A549 (cell line): ENCODE measurements around the gene ACAP1. TPM values are rescaled to one million over a fixed set of nuclear protein-coding genes. Genes with fewer than 3 reads are reported as not detected.

Experiments
- ATAC-seq, 2 experiments: fragments of 200-7000 bp in 1 of 2; fragments of >200 bp in 1 of 2; cut with Nextera tagmentation in 1 of 2; cut with Tn5 transposase in 1 of 2; 3 replicates each; pipeline versions ENCODE4 v1.8.0 to v1.9.1; 2018 to 2020; ENCODE audit warnings: mild to moderate bottlenecking in 1 of 2, moderate library complexity in 1 of 2
- CTCF ChIA-PET: fragments of 300-600 bp; sonication (Branson Sonifier 250); formaldehyde crosslinking; extraction: SDS; loops from one replicate; lab custom pipeline; 2021; ENCODE audit warnings: antibody characterized with exemption, inconsistent platforms; lab: Yijun Ruan, JAX
- POLR2A ChIA-PET: fragments of 350-600 bp; formaldehyde crosslinking; extraction: SDS; loops from one replicate; lab custom pipeline; 2021; ENCODE audit warnings: antibody characterized with exemption, inconsistent platforms; lab: Yijun Ruan, JAX
- DNase-seq, 2 experiments: peaks; one replicate each; pipeline versions ENCODE4 v3.0.0 to v3.0.0-alpha.2; 2011 to 2016; ENCODE audit warnings: low read depth in 1 of 2, low spot score in 1 of 2
- FAIRE-seq: peaks from 2 replicates; lab custom pipeline; 2011; peaks lifted over from hg19 to GRCh38; lab: Jason Lieb, UNC
- H3K27ac ChIP-seq, 2 experiments: fragments of >200 bp; sonication (Bioruptor Twin); formaldehyde crosslinking; 3 replicates each; pipeline ENCODE4 v1.5.1; 2016 to 2017
- H3K4me1 ChIP-seq: fragments of >200 bp; sonication (Bioruptor Twin); formaldehyde crosslinking; 3 replicates; pipeline ENCODE4 v1.6.1; 2016
- H3K4me2 ChIP-seq: fragments of >200 bp; sonication (Bioruptor Twin); formaldehyde crosslinking; 3 replicates; pipeline ENCODE4 v1.6.1; 2016
- H3K4me3 ChIP-seq: fragments of >200 bp; sonication (Bioruptor Twin); formaldehyde crosslinking; 3 replicates; pipeline ENCODE4 v1.5.1; 2016
- H3K9me3 ChIP-seq: fragments of >200 bp; sonication (Bioruptor Twin); formaldehyde crosslinking; 3 replicates; pipeline ENCODE4 v1.6.1; 2016
- BHLHE40 ChIP-seq: IDR thresholded peaks from 2 replicates; pipeline ENCODE4 v1.6.1; 2012; ENCODE audit warnings: low read depth, low read length, inconsistent platforms
- CBX8 ChIP-seq: fragments of 200-600 bp; sonication (generic); IDR thresholded peaks from 2 replicates; pipeline ENCODE4 v1.6.1; 2016
- E2F6 ChIP-seq: IDR thresholded peaks from 2 replicates; pipeline ENCODE4 v1.6.1; 2012; ENCODE audit warnings: low read depth, borderline replicate concordance
- EHMT2 ChIP-seq: fragments of 200-600 bp; sonication (generic); IDR thresholded peaks from 2 replicates; pipeline ENCODE4 v1.6.1; 2016; ENCODE audit warnings: antibody characterized with exemption, low read depth, mild to moderate bottlenecking, moderate library complexity
- EP300 ChIP-seq, 2 experiments: fragments of >200 bp; sonication (Bioruptor Twin); formaldehyde crosslinking; IDR thresholded peaks; 2 replicates in 1 of 2; 3 replicates in 1 of 2; pipeline ENCODE4 v1.6.1; 2016 to 2017
- FOSB ChIP-seq: fragments of 250-450 bp; sonication (Bioruptor Pico); IDR thresholded peaks from 2 replicates; pipeline ENCODE4 v1.5.0; 2020; ENCODE audit warnings: mild to moderate bottlenecking, moderate library complexity
- FOXS1 ChIP-seq: fragments of 250-450 bp; sonication (Bioruptor Pico); IDR thresholded peaks from 2 replicates; pipeline ENCODE4 v1.5.0; 2020; ENCODE audit warnings: mild to moderate bottlenecking, moderate library complexity
- HDAC2 ChIP-seq: fragments of 200-600 bp; sonication (generic); IDR thresholded peaks from 2 replicates; pipeline ENCODE4 v1.6.1; 2016
- HEYL ChIP-seq: fragments of 250-450 bp; sonication (Bioruptor Pico); IDR thresholded peaks from 2 replicates; pipeline ENCODE4 v1.8.0; 2021; ENCODE audit warnings: mild to moderate bottlenecking, moderate library complexity
- HOXA7 ChIP-seq: fragments of 250-450 bp; sonication (Bioruptor Pico); IDR thresholded peaks from 2 replicates; pipeline ENCODE4 v1.5.0; 2020; ENCODE audit warnings: mild to moderate bottlenecking, moderate library complexity
- HOXB13 ChIP-seq: fragments of 250-450 bp; sonication (Bioruptor Pico); IDR thresholded peaks from 2 replicates; pipeline ENCODE4 v1.5.0; 2020; ENCODE audit warnings: low read depth, mild to moderate bottlenecking, moderate library complexity
- HOXB5 ChIP-seq: fragments of 250-450 bp; sonication (Bioruptor Pico); IDR thresholded peaks from 2 replicates; pipeline ENCODE4 v1.5.0; 2020; ENCODE audit warnings: mild to moderate bottlenecking, moderate library complexity
- JUN ChIP-seq, 2 experiments: fragments of >200 bp; sonication (Bioruptor Twin); formaldehyde crosslinking; IDR thresholded peaks; 2 replicates in 1 of 2; 3 replicates in 1 of 2; pipeline ENCODE4 v1.6.1; 2016 to 2017
- KDM1A ChIP-seq: fragments of 200-600 bp; sonication (generic); IDR thresholded peaks from 2 replicates; pipeline ENCODE4 v1.6.1; 2016; ENCODE audit warnings: low read depth, mild to moderate bottlenecking
- KDM5A ChIP-seq: fragments of 200-600 bp; sonication (generic); IDR thresholded peaks from 2 replicates; pipeline ENCODE4 v1.6.1; 2016; ENCODE audit warnings: antibody characterized with exemption, mild to moderate bottlenecking
- MAFK ChIP-seq: fragments of 450-650 bp; IDR thresholded peaks from 2 replicates; pipeline ENCODE4 v1.6.1; 2014; ENCODE audit not compliant: partially characterized antibody
- MAZ ChIP-seq: fragments of 150-350 bp; IDR thresholded peaks from 2 replicates; pipeline ENCODE4 v1.6.1; 2014; ENCODE audit warnings: antibody characterized with exemption, low read depth, low read length, borderline replicate concordance
- NFE2L2 ChIP-seq: fragments of 150-350 bp; conservative IDR thresholded peaks from 2 replicates; pipeline ENCODE4 v1.6.1; 2014; ENCODE audit warnings: low read length
- NPAS2 ChIP-seq: fragments of 250-450 bp; sonication (Bioruptor Pico); IDR thresholded peaks from 2 replicates; pipeline ENCODE4 v1.8.0; 2022; ENCODE audit warnings: mild to moderate bottlenecking, moderate library complexity, borderline replicate concordance
- NR3C1 ChIP-seq: fragments of >200 bp; sonication (Bioruptor Twin); formaldehyde crosslinking; IDR thresholded peaks from 3 replicates; pipeline ENCODE4 v1.6.1; 2017
- PHF8 ChIP-seq: fragments of 200-600 bp; sonication (generic); IDR thresholded peaks from 2 replicates; pipeline ENCODE4 v1.6.1; 2016; ENCODE audit warnings: low read depth, mild to moderate bottlenecking, antibody characterized with exemption, moderate library complexity, borderline replicate concordance
- POLR2A ChIP-seq: IDR thresholded peaks from 2 replicates; pipeline ENCODE4 v1.6.1; 2012; ENCODE audit warnings: mild to moderate bottlenecking, low read length
- POLR2AphosphoS2 ChIP-seq: conservative IDR thresholded peaks from 2 replicates; pipeline ENCODE4 v1.6.1; 2012; ENCODE audit warnings: low read length, improper control_type of control experiment, inconsistent platforms
- RAD21 ChIP-seq, 2 experiments: fragments of >200 bp in 1 of 2; sonication (Bioruptor Twin) in 1 of 2; formaldehyde crosslinking in 1 of 2; IDR thresholded peaks in 1 of 2; conservative IDR thresholded peaks in 1 of 2; 2 replicates in 1 of 2; 3 replicates in 1 of 2; pipeline ENCODE4 v1.6.1; 2012 to 2018; ENCODE audit warnings: inconsistent platforms in 1 of 2
- RCOR1 ChIP-seq: fragments of 150-350 bp; IDR thresholded peaks from 2 replicates; pipeline ENCODE4 v1.6.1; 2014; ENCODE audit warnings: antibody characterized with exemption, low read length, low read depth
- RFX5 ChIP-seq: fragments of 450-650 bp; IDR thresholded peaks from 2 replicates; pipeline ENCODE4 v1.7.1; 2014; ENCODE audit warnings: antibody characterized with exemption, mild to moderate bottlenecking, moderate library complexity
- RNF2 ChIP-seq: fragments of 200-600 bp; sonication (generic); IDR thresholded peaks from 2 replicates; pipeline ENCODE4 v1.6.1; 2016; ENCODE audit warnings: low read depth, mild to moderate bottlenecking, antibody characterized with exemption, moderate library complexity, borderline replicate concordance
- SMC3 ChIP-seq: fragments of >200 bp; sonication (Bioruptor Twin); formaldehyde crosslinking; IDR thresholded peaks from 3 replicates; pipeline ENCODE4 v1.6.1; 2018; ENCODE audit warnings: inconsistent platforms
- TFCP2L1 ChIP-seq: fragments of 250-450 bp; sonication (Bioruptor Pico); IDR thresholded peaks from 2 replicates; pipeline ENCODE4 v1.5.0; 2021; ENCODE audit warnings: mild to moderate bottlenecking
- TP53 ChIP-seq: fragments of 250-450 bp; sonication (Bioruptor Pico); IDR thresholded peaks from 2 replicates; pipeline ENCODE4 v1.5.0; 2021; ENCODE audit warnings: mild to moderate bottlenecking, moderate library complexity
- ZC3H11A ChIP-seq: fragments of 450-650 bp; IDR thresholded peaks from 2 replicates; pipeline ENCODE4 v1.6.1; 2014; ENCODE audit warnings: antibody characterized with exemption, mild to moderate bottlenecking
- ZFP36 ChIP-seq: fragments of 450-650 bp; IDR thresholded peaks from 2 replicates; pipeline ENCODE4 v1.6.1; 2014; ENCODE audit warnings: borderline replicate concordance; ENCODE audit not compliant: partially characterized antibody
- ZNF302 ChIP-seq: fragments of 250-450 bp; sonication (Bioruptor Pico); IDR thresholded peaks from 2 replicates; pipeline ENCODE4 v1.9.0; 2021; ENCODE audit warnings: inconsistent platforms, mild to moderate bottlenecking, moderate library complexity
- WGBS: methylation state at CpG from one replicate; pipeline ENCODE4 v1.1.6; 2017; ENCODE audit errors: missing lambda C conversion rate; 5-methylcytosine and 5-hydroxymethylcytosine counted together
- polyA plus RNA-seq, 4 experiments: library from polyadenylated mRNA; depleted of rRNA in 3 of 4; stranded (reverse); fragments of >200 nt; fragmentation: RNase III in 1 of 4; extraction: RNeasy Plus Mini Kit Qiagen cat#74134 plus additional on column Dnase treatment in 1 of 4; gene quantifications; 2 replicates in 3 of 4; 3 replicates in 1 of 4; pipeline ENCODE4 v1.2.3, GENCODE V29; 2011 to 2017
- TF ChIP-seq, protein P1 (sequence below): fragments of 450-650 bp; IDR thresholded peaks from 2 replicates; pipeline ENCODE4 v1.6.1; 2014; ENCODE audit warnings: antibody characterized with exemption
- TF ChIP-seq, protein P2 (sequence below): fragments of 200-600 bp; sonication (generic); IDR thresholded peaks from 2 replicates; pipeline ENCODE4 v1.6.1; 2016; ENCODE audit warnings: antibody characterized with exemption, mild to moderate bottlenecking, moderate library complexity

The ACAP1 gene
- polyA plus RNA-seq, 2 of the 4 experiments (the other 2 are of a cell fraction), result 0.41 to 1.3 TPM

DNA sequence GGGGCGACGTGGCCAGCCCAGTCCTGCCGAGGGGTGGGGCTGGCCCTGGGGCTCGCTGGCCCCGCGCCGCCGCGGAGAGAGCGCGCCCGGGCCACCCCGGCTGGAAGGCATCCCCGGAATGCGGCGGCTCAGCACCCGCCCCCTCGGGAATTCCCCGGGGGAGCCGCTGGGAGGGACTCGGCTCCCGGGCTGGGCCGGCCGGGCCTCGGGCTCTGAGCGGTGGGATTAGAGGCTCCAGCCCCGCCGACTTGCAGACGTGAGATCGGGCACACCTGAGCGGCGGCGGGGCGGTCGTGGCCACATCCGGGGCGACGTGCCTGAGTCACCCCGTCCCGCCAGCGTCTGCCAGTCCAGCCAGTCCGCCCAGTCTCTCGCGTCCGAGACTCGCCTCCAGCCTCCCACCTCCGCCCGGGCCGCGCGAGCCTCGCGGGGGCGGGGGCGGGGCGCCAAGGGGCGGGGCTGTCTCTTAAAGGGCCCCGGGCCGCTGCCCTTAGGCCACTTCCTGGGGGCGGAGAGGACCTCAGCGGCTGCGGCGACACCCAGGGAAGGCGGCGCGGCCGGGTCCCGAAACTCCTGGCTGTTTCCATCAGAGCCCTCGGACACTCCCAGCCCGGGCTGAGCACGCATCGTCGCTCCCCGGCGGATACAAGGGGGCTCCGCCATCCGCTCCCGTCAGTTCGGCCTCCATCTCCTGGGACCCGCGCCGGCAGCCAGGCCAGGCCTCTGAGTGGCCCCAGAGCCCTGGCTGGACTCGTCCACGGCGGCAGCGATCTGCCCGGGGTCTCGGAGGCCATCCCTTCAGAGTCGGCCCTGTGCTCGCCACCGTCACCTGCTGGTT, 15.6 kb downstream of the ACAP1 start, which contains the start of gene KCTD11:
Gene KCTD11 (plus strand): TSS at position 498 of the 838 bp plus-strand sequence.
- Histone ChIP-seq H3K4me3 (peak within 1 kb of the TSS; percentile 70), H3K9me3 (no peaks in the 10 kb centered on the region), H3K27ac (peak within 1 kb of the TSS; percentile 92 to 96), H3K4me1 (peaks cover 52% of the 10 kb centered on the region), H3K4me2 (peak within 1 kb of the TSS; percentile 90)
- 0% methylated on average over 26 of the region's 91 CpGs for WGBS
- CTCF ChIA-PET, result interaction anchor here (0.6 to 18.5 kb wide), 21 partner anchors 8 to 543 kb away, joined by 3 to 433 read pairs (median 8); partner anchors contain the start of genes ACAP1, FGF11, NEURL4 and PLSCR3
- POLR2A ChIA-PET, result interaction anchor here (0.7 to 1.5 kb wide), 8 partner anchors 15 to 335 kb away, joined by 3 to 7 read pairs (median 3); partner anchors contain the start of genes MPDU1, NEURL4, PLSCR3 and SLC16A13
- DNase-seq (peak; percentile 91 to 96), FAIRE-seq (no peak), ATAC-seq (peak; percentile 57 to 79)
- peak; percentile 49; the same call in 1 of the 2 replicates for TF ChIP-seq PHF8
- no peak for TF ChIP-seq NFE2L2
- TF ChIP-seq CBX8, result no peak
- no peak for TF ChIP-seq EHMT2
- TF ChIP-seq FOXS1 (CRISPR knock-in tag), result no peak
- no peak for TF ChIP-seq MAZ
- TF ChIP-seq, protein P1, sequence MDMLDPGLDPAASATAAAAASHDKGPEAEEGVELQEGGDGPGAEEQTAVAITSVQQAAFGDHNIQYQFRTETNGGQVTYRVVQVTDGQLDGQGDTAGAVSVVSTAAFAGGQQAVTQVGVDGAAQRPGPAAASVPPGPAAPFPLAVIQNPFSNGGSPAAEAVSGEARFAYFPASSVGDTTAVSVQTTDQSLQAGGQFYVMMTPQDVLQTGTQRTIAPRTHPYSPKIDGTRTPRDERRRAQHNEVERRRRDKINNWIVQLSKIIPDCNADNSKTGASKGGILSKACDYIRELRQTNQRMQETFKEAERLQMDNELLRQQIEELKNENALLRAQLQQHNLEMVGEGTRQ, result no peak
- TF ChIP-seq HEYL (CRISPR knock-in tag), result no peak
- no peak for TF ChIP-seq HOXA7 (CRISPR knock-in tag)
- no peak for TF ChIP-seq NR3C1
- TF ChIP-seq RNF2, result no peak
- 0 out of 2 replicates have a peak, but pooled peaks have one; percentile 40 for TF ChIP-seq TFCP2L1 (CRISPR knock-in tag)
- TF ChIP-seq FOSB (CRISPR knock-in tag), result no peak
- TF ChIP-seq RFX5, result no peak
- TF ChIP-seq POLR2AphosphoS2, result no peak
- 0 out of 2 replicates have a peak, but pooled peaks have one; percentile 17 for TF ChIP-seq TP53
- TF ChIP-seq HOXB13 (CRISPR knock-in tag), result no peak
- no peak for TF ChIP-seq NPAS2 (CRISPR knock-in tag)
- TF ChIP-seq HDAC2, result no peak
- TF ChIP-seq ZFP36, result no peak
- no peak for TF ChIP-seq ZNF302
- TF ChIP-seq ZC3H11A, result no peak
- peak; percentile 92 to 96 for TF ChIP-seq JUN (IDR thresholded peaks at IDR 0.05)
- no peak for TF ChIP-seq KDM1A
- no peak for TF ChIP-seq HOXB5
- peak; percentile 23 for TF ChIP-seq MAFK
- TF ChIP-seq KDM5A, result no peak
- TF ChIP-seq SMC3, result no peak; the same call in 2 of the 3 replicates
- peak in 1 of 2 experiments; percentile 39; a peak in 1 of 5 replicates for TF ChIP-seq EP300 (IDR thresholded peaks at IDR 0.05)
- no peak for TF ChIP-seq BHLHE40
- TF ChIP-seq E2F6, result no peak
- no peak for TF ChIP-seq RCOR1
- TF ChIP-seq, protein P2, sequence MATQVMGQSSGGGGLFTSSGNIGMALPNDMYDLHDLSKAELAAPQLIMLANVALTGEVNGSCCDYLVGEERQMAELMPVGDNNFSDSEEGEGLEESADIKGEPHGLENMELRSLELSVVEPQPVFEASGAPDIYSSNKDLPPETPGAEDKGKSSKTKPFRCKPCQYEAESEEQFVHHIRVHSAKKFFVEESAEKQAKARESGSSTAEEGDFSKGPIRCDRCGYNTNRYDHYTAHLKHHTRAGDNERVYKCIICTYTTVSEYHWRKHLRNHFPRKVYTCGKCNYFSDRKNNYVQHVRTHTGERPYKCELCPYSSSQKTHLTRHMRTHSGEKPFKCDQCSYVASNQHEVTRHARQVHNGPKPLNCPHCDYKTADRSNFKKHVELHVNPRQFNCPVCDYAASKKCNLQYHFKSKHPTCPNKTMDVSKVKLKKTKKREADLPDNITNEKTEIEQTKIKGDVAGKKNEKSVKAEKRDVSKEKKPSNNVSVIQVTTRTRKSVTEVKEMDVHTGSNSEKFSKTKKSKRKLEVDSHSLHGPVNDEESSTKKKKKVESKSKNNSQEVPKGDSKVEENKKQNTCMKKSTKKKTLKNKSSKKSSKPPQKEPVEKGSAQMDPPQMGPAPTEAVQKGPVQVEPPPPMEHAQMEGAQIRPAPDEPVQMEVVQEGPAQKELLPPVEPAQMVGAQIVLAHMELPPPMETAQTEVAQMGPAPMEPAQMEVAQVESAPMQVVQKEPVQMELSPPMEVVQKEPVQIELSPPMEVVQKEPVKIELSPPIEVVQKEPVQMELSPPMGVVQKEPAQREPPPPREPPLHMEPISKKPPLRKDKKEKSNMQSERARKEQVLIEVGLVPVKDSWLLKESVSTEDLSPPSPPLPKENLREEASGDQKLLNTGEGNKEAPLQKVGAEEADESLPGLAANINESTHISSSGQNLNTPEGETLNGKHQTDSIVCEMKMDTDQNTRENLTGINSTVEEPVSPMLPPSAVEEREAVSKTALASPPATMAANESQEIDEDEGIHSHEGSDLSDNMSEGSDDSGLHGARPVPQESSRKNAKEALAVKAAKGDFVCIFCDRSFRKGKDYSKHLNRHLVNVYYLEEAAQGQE, result 0 out of 2 replicates have a peak, but pooled peaks have one; percentile 9
- no peak for TF ChIP-seq RAD21 (conservative IDR thresholded peaks at IDR 0.05 in 1 of 2, IDR thresholded peaks at IDR 0.05 in 1 of 2)
- TF ChIP-seq POLR2A, result peak; percentile 69
